Retinal pigment epithelial cell (primary cell): ENCODE measurements around the gene ARHGEF16.
A peak's percentile ranks its signal among the peaks of the same experiment; 100 is the strongest.

Source experiments
- DNase-seq: peaks from one replicate; pipeline ENCODE4 v3.0.0-alpha.2; 2010; ENCODE audit warnings: low read depth
- H3K4me3 ChIP-seq: 2 replicates; pipeline ENCODE4 v1.5.1; 2011; ENCODE audit warnings: mild to moderate bottlenecking, low read length, control low read depth, moderate library complexity
- CTCF ChIP-seq: conservative IDR thresholded peaks from 2 replicates; pipeline ENCODE4 v1.5.1; 2011; ENCODE audit warnings: low read depth, low read length, control low read depth, inconsistent platforms

ARHGEF16 gene

DNA sequence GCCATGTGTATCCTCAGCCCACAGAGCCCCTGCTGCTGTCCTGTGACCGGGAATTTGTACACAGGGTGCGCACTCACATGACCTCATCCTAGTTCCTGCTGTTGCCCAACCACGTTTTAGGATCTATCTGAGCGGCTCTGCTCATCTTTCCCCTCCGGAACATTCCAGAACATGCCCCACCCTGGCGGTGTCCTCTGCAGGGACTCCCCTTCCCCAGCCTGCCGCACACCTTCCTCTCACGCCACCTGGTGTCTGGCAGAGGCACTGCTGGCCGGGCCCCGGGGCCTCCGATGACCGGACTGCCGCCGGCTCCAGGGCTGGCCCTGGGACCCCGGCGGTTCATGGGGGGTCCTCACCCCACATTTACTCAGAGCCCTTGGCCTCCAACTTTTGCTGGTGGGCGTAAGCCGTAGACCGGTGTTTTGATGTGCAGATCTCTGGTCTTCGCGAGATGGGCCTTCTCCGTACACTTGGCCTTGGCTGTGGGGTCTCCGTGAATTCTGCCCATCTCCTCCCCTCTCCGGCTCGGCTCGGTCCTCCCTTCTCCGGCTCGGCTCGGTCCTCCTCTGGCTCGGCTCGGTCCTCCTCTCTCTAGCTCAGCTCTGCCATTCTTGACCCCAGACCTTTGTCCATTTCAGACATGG is 29.5 kb downstream of the ARHGEF16 start:
- no peak for DNase-seq
- TF ChIP-seq CTCF, result peak; percentile 91
- H3K4me3 ChIP-seq, result no peak overlapping the region

DNA sequence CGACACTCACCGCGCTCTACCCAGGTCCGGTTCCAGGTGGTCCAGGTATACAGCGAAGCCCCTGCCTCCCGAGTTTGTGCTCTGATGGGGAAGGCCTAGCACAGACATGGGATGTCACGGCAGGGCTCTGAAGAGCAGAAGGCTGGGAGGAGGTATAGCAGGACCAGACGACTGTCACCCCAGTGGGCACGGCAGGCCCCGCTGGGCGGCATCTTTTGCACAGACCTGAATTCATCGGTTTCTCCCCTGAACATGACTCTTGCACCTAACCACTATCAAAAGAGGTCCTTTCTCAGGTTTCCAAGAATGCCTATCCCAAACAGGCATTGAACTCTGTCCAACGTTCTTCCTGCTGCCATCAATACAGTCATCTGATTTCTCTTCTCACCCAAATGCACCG is 30.6 kb downstream of the ARHGEF16 start:
- TF ChIP-seq CTCF, result no peak
- DNase-seq, result no peak
- H3K4me3 ChIP-seq, result no peak overlapping the region

DNA sequence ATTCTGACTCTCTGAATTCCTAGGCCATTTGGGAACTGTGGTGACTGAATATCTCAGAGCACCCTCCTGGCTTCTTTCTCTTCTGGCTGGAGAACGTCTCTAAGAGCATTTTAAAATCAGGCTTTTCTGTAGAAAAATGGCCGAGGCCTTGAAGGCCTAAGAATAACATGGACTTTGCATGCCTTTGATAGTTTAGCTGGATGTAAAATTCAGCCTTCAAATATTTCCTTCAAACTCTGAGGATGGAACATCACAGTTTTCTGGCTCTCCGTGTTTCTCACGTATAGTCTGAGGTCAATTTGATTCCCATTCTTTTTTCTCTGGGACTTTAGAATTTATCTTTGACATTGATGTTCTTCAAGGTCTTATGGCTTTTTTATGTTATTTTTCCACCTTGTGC is 34.0 kb downstream of the ARHGEF16 start:
- no peak for TF ChIP-seq CTCF
- H3K4me3 ChIP-seq, result no peak overlapping the region
- DNase-seq, result no peak

DNA sequence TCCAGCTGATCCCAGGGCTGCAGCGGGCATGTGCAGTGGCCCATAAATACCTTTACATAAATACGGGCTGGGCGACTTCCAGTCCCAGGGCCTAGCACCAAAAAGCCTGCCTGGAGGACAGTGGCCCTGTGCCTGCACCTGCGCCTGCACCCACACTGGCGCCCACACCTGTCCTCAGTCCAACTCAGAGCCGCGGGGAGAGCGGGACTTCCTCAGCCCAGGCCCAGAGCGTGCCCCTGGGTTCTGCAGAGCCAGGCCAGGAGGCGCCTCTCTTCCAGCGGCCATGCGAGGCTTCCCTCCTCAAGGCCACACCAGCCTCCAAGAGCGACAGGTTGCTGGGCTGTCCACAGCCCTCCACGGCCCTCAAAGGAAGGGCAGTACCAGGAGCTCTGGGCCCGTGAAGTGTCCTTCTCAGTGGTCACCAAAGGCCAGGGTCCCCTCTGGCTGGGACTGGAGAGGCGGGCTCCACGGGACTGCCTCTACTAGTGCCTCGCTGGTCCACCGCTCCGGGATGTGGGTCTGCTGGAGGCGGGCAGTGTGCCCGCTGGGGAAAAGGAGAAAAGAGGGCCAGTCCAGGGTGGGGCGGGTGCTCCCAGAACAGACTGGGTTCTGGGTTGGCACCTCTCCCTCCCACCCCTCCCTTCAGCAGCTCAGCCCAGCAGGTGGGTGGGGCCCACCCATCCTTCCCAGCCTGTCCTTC is 35.7 kb downstream of the ARHGEF16 start:
- DNase-seq, result no peak
- TF ChIP-seq CTCF, result no peak
- no peak overlapping the region for H3K4me3 ChIP-seq

DNA sequence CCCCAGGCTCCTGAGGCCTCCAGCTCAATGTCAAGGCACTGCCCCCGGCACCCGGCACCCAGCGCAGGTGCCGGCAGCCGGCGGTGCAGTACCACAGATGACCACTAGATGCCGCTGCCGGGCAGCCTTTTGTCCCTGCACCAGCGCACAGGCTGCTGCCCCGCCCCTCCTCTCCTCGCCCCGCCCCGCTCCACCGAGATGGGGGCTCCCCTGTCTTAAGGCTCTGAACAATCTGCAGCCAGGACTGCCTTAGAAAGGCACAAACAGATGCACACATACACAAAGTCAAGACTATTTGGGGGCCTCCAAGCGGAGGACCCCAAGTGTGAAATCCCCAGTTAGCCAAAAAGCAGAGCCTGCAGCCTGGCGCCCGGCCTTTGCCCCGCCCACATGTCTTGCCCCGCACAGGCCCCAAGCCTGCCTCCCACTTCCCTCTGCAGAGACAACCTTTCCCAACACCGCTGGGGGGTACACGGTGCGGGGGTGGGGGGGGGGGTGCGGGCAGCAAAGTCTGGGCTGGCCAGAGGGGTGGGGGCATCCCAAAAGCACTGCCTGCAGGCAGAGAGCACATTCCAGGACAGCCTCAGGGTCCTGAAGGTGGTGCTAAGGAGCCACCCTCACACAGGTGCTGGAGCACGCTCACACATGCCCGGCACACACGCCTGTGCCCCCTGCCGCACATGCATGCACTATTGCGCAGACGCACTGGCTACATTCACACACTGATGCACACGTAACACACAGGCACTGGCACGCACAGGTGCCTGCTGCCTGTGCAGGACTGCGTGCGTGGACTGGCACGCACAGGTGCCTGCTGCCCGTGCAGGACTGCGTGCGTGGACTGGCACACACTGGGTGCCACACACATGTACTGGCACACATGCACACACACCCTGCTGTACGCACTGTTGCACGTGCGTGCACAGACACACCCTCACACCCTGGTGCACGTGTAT is 37.1 kb downstream of the ARHGEF16 start:
- peak; percentile 94 for TF ChIP-seq CTCF
- H3K4me3 ChIP-seq, result peak overlapping the region; percentile 26
- no peak for DNase-seq

DNA sequence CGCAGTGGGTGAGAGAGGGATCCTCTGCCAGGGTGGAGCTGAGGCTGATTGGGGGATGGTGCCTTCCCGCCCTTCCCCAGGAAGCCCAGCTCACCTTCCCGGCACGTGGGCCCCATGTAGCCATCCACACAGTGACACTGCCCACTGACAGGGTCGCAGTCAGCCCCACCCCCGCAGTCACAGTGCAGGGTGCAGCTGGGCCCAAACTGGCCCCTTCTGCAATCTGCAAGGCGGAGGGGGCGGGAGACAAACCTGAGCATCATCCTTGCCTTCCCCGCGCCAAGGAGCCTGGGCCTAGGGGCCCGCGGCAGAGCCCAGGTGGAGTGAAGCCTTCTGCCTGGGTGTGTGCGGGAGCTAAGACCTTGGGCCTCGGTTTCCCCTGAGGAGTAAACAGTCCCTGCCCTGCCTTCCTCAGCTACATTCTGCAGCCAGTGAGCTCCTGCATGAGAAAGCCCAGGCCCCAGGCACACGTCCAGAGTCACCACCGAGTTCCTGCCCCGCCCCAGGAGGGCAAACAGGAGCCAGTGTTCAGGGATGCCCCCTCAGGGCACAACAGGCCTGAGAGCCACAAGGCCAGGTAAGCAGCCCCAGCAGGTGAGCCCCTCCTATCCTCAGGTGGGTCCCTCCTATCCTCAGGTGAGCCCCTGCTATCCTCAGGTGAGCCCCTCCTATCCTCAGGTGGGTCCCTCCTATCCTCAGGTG is 38.2 kb downstream of the ARHGEF16 start:
- no peak overlapping the region for H3K4me3 ChIP-seq
- no peak for DNase-seq
- no peak for TF ChIP-seq CTCF
